SK-N-SH (cell line): ENCODE measurements around the gene SMLR1. TPM values are rescaled to one million over a fixed set of nuclear protein-coding genes. Genes with fewer than 3 reads are reported as not detected.

Experiments
- CTCF ChIA-PET: fragments of 300-600, 350-600 bp; formaldehyde crosslinking; extraction: SDS; loops from one replicate; lab custom pipeline; 2021; lab: Yijun Ruan, JAX
- POLR2A ChIA-PET: fragments of 350-600 bp; sonication (Branson Sonifier 250); formaldehyde crosslinking; extraction: SDS; loops from one replicate; lab custom pipeline; 2020; ENCODE audit warnings: antibody characterized with exemption, inconsistent platforms; lab: Yijun Ruan, JAX
- DNase-seq: peaks from one replicate; pipeline ENCODE4 v3.0.0; 2012
- H2AFZ ChIP-seq: fragments of 200-600 bp; sonication (generic); 2 replicates; pipeline ENCODE4 v1.8.1; 2016; ENCODE audit warnings: antibody characterized with exemption, mild to moderate bottlenecking, low read depth
- H3F3A ChIP-seq: fragments of 200-600 bp; sonication (generic); replicated peaks from 2 replicates; pipeline ENCODE3; 2016; ENCODE audit warnings: antibody characterized with exemption, mild to moderate bottlenecking; ENCODE audit not compliant: insufficient read depth
- H3K27ac ChIP-seq, 2 experiments: fragments of 200-500 bp in 1 of 2; fragments of 200-600 bp in 1 of 2; sonication (Bioruptor generic) in 1 of 2; sonication (generic), shearing (Covaris generic) in 1 of 2; 2 replicates each; pipeline versions ENCODE4 v1.5.1 to v1.6.1; 2014 to 2016; ENCODE audit warnings: low read depth in 2 of 2, inconsistent platforms in 1 of 2, low read length in 1 of 2, mild to moderate bottlenecking in 1 of 2, mixed read lengths in 1 of 2
- H3K27me3 ChIP-seq: fragments of 200-600 bp; sonication (generic), shearing (Covaris generic); 2 replicates; pipeline ENCODE4 v1.6.1; 2016; ENCODE audit warnings: mixed run types; ENCODE audit not compliant: insufficient read depth
- H3K36me3 ChIP-seq, 2 experiments: fragments of 200-500 bp in 1 of 2; fragments of 200-600 bp in 1 of 2; sonication (Bioruptor generic) in 1 of 2; sonication (generic) in 1 of 2; replicated peaks in 1 of 2; 2 replicates each; pipeline versions ENCODE3 to v1.5.1; 2014 to 2016; ENCODE audit warnings: low read length in 1 of 2, mild to moderate bottlenecking in 1 of 2; ENCODE audit not compliant: insufficient read depth in 2 of 2, control insufficient read depth in 1 of 2
- H3K4me1 ChIP-seq, 2 experiments: fragments of 200-500 bp in 1 of 2; fragments of 200-600 bp in 1 of 2; sonication (Bioruptor generic) in 1 of 2; sonication (generic), shearing (Covaris generic) in 1 of 2; 2 replicates each; pipeline versions ENCODE4 v1.5.1 to v1.6.1; 2014 to 2016; ENCODE audit warnings: low read depth in 1 of 2, low read length in 1 of 2, mixed run types in 1 of 2; ENCODE audit not compliant: insufficient read depth in 2 of 2, control insufficient read depth in 1 of 2
- H3K4me2 ChIP-seq: fragments of 200-600 bp; sonication (generic), shearing (Covaris generic); 2 replicates; pipeline ENCODE4 v1.6.1; 2017; ENCODE audit warnings: mixed run types
- H3K4me3 ChIP-seq, 2 experiments: fragments of 200-500 bp in 1 of 2; fragments of 200-600 bp in 1 of 2; sonication (Bioruptor generic) in 1 of 2; sonication (generic), shearing (Covaris generic) in 1 of 2; 2 replicates each; pipeline versions ENCODE4 v1.5.1 to v1.8.1; 2014 to 2016; ENCODE audit warnings: low read depth in 2 of 2, inconsistent platforms in 1 of 2, low read length in 1 of 2, mild to moderate bottlenecking in 1 of 2, mixed read lengths in 1 of 2, moderate library complexity in 1 of 2
- H3K79me2 ChIP-seq: fragments of 200-600 bp; sonication (generic); 2 replicates; pipeline ENCODE4 v1.8.1; 2017; ENCODE audit warnings: mild to moderate bottlenecking; ENCODE audit not compliant: insufficient read depth
- H3K9ac ChIP-seq: fragments of 200-600 bp; sonication (generic); 2 replicates; pipeline ENCODE4 v1.6.1; 2017; ENCODE audit warnings: mixed run types
- H3K9me2 ChIP-seq: fragments of 200-600 bp; sonication (generic); 2 replicates; pipeline ENCODE4 v1.6.1; 2017; ENCODE audit warnings: mixed run types
- H3K9me3 ChIP-seq: fragments of 200-600 bp; sonication (generic); 2 replicates; pipeline ENCODE4 v1.6.1; 2017; ENCODE audit warnings: mixed run types, mild to moderate bottlenecking, moderate library complexity
- H4K20me1 ChIP-seq: fragments of 200-600 bp; sonication (generic); 2 replicates; pipeline ENCODE4 v1.6.1; 2017; ENCODE audit warnings: mild to moderate bottlenecking, mixed run types; ENCODE audit not compliant: insufficient read depth
- ELF1 ChIP-seq: IDR thresholded peaks from 2 replicates; pipeline ENCODE4 v1.4.0; 2012
- EZH2phosphoT487 ChIP-seq: fragments of 200-600 bp; sonication (generic); IDR thresholded peaks from 2 replicates; pipeline ENCODE4 v1.6.1; 2017; ENCODE audit warnings: low read depth, mixed run types, mild to moderate bottlenecking, antibody characterized with exemption, moderate library complexity, borderline replicate concordance
- FOXJ3 ChIP-seq: sonication (generic); formaldehyde crosslinking; IDR thresholded peaks from 2 replicates; pipeline ENCODE4 v1.5.1; 2020; ENCODE audit warnings: mild to moderate bottlenecking, missing genetic modification reagents
- GABPA ChIP-seq: IDR thresholded peaks from 2 replicates; pipeline ENCODE4 v1.4.0; 2012; ENCODE audit warnings: low read depth, mild to moderate bottlenecking
- GATA2 ChIP-seq: sonication (generic); formaldehyde crosslinking; IDR thresholded peaks from 2 replicates; pipeline ENCODE4 v1.5.0; 2020; ENCODE audit warnings: mild to moderate bottlenecking, missing genetic modification reagents
- JUND ChIP-seq: IDR thresholded peaks from 2 replicates; pipeline ENCODE4 v1.4.0; 2012
- MXI1 ChIP-seq: IDR thresholded peaks from 2 replicates; pipeline ENCODE4 v1.6.1; 2012; ENCODE audit warnings: mild to moderate bottlenecking, low read depth, low read length, improper control_type of control experiment
- NFIC ChIP-seq: IDR thresholded peaks from 2 replicates; pipeline ENCODE4 v1.4.0; 2012; ENCODE audit warnings: borderline replicate concordance
- NRF1 ChIP-seq: IDR thresholded peaks from 2 replicates; pipeline ENCODE4 v1.6.1; 2012; ENCODE audit warnings: low read depth, mild to moderate bottlenecking, low read length
- POLR2AphosphoS5 ChIP-seq: IDR thresholded peaks from 2 replicates; pipeline ENCODE4 v1.6.1; 2012; ENCODE audit warnings: low read depth, low read length
- RAD21 ChIP-seq: IDR thresholded peaks from 2 replicates; pipeline ENCODE4 v1.6.1; 2012; ENCODE audit warnings: mild to moderate bottlenecking, low read length
- RCOR1 ChIP-seq: fragments of 150-350 bp; IDR thresholded peaks from 2 replicates; pipeline ENCODE4 v1.6.1; 2017; ENCODE audit warnings: antibody characterized with exemption, low read length
- REST ChIP-seq: IDR thresholded peaks from 2 replicates; pipeline ENCODE4 v1.6.1; 2012; ENCODE audit warnings: mild to moderate bottlenecking, low read depth, low read length, moderate library complexity
- RXRA ChIP-seq: IDR thresholded peaks from 2 replicates; pipeline ENCODE4 v1.4.0; 2012; ENCODE audit warnings: low read depth, mild to moderate bottlenecking, borderline replicate concordance
- SIN3A ChIP-seq: IDR thresholded peaks from 2 replicates; pipeline ENCODE4 v1.6.1; 2012; ENCODE audit warnings: low read depth, mild to moderate bottlenecking, low read length, moderate library complexity, borderline replicate concordance
- TAF1 ChIP-seq: IDR thresholded peaks from 2 replicates; pipeline ENCODE4 v1.6.1; 2012; ENCODE audit warnings: low read depth, mild to moderate bottlenecking, low read length, moderate library complexity, borderline replicate concordance
- USF1 ChIP-seq: IDR thresholded peaks from 2 replicates; pipeline ENCODE4 v1.4.0; 2012; ENCODE audit warnings: low read depth, borderline replicate concordance
- USF2 ChIP-seq: fragments of 150-350 bp; IDR thresholded peaks from 2 replicates; pipeline ENCODE4 v1.6.1; 2017; ENCODE audit warnings: antibody characterized with exemption, low read length, low read depth, borderline replicate concordance
- WGBS: methylation state at CpG from one replicate; pipeline ENCODE4 v1.1.6; 2017; ENCODE audit warnings: low lambda C conversion rate; 5-methylcytosine and 5-hydroxymethylcytosine counted together
- polyA plus RNA-seq, 3 experiments: library from polyadenylated mRNA; depleted of rRNA; stranded (reverse); fragments of >200 nt; gene quantifications; 2 replicates each; pipeline ENCODE4 v1.2.3, GENCODE V29; 2012

SMLR1 gene
- polyA plus RNA-seq, 1 of the 3 experiments (the other 2 are of a cell fraction) = 0.03 TPM

- DNase-seq = no peak
- H2AFZ ChIP-seq = no peak overlapping the region
- no peak overlapping the region for H3K4me2 ChIP-seq
- H3K9ac ChIP-seq = no peak overlapping the region
- POLR2A ChIA-PET = no interaction called here
- no peaks in the 10 kb centered on the region for H3K36me3 ChIP-seq
- H3K4me1 ChIP-seq = no peaks in the 10 kb centered on the region
- no peaks in the 10 kb centered on the region for H4K20me1 ChIP-seq
- TF ChIP-seq POLR2AphosphoS5 (no peak), RAD21 (no peak), JUND (no peak), FOXJ3 (CRISPR knock-in tag) (no peak), REST (no peak), NRF1 (no peak), MXI1 (no peak), TAF1 (no peak), USF2 (no peak), EZH2phosphoT487 (no peak), RXRA (no peak), NFIC (no peak), GATA2 (no peak), SIN3A (no peak), GABPA (no peak), ELF1 (no peak), USF1 (no peak), RCOR1 (no peak)
- no peaks in the 10 kb centered on the region for H3K9me2 ChIP-seq
- H3K27me3 ChIP-seq = no peaks in the 10 kb centered on the region
- CTCF ChIA-PET = interaction anchor here (1.0 kb wide), 1 partner anchor 17 kb away, joined by 3 read pairs; no protein-coding TSS in a partner anchor
- H3F3A ChIP-seq = no peaks in the 10 kb centered on the region
- H3K9me3 ChIP-seq = no peaks in the 10 kb centered on the region
- H3K27ac ChIP-seq = no peak overlapping the region
- 85% methylated on average over 11 of the region's 11 CpGs for WGBS
- H3K4me3 ChIP-seq = no peak overlapping the region
- no peaks in the 10 kb centered on the region for H3K79me2 ChIP-seq
Observed at GRCh38 chr6:130864344-130864743, 37.1 kb downstream of the SMLR1 start.
